PC-3 (cell line): ENCODE data around the gene NCOA1. TPM values are rescaled to one million over a fixed set of nuclear protein-coding genes. Genes with fewer than 3 reads are reported as not detected.
"Not testable (repeated sequence)": the region's sequence is repeated elsewhere in the genome, so short reads cannot be mapped to it uniquely, and the experiment has no call there.

ENCODE experiments used
- ATAC-seq: fragments of 200-7000 bp; cut with Tn5 transposase; 2 replicates; pipeline ENCODE4 v1.9.1; 2020; ENCODE audit warnings: mild to moderate bottlenecking, moderate library complexity
- BruUV-seq: library from RNA; stranded (reverse); fragments of 400-500 nt; replicated peaks from 2 replicates; lab custom pipeline; 2021; lab: Mats Ljungman, UMichigan
- CTCF ChIA-PET: fragments of 300-600 bp; sonication (Branson Sonifier 250); formaldehyde crosslinking; loops from one replicate; lab custom pipeline; 2022; ENCODE audit warnings: antibody characterized with exemption; lab: Charles Lee
- POLR2A ChIA-PET: fragments of 300-600 bp; sonication (Branson Sonifier 250); formaldehyde crosslinking; loops from one replicate; lab custom pipeline; 2022; ENCODE audit warnings: antibody characterized with exemption; ENCODE audit not compliant: unreplicated experiment; lab: Charles Lee
- DNase-seq: peaks from one replicate; pipeline ENCODE4 v3.0.0-alpha.2; 2015
- H2AFZ ChIP-seq: fragments of 300-600 bp; sonication (generic); 2 replicates; pipeline ENCODE4 v1.6.0; 2016; ENCODE audit warnings: antibody characterized with exemption, low read length
- H3F3A ChIP-seq: fragments of 300-600 bp; sonication (generic); one replicate; pipeline ENCODE4 v1.6.0; 2017; ENCODE audit warnings: antibody characterized with exemption, low read length, control low read depth, mild to moderate bottlenecking; ENCODE audit not compliant: unreplicated experiment
- H3K27ac ChIP-seq: fragments of 300-600 bp; sonication (generic); 2 replicates; pipeline ENCODE4 v1.5.1; 2016; ENCODE audit warnings: mild to moderate bottlenecking, low read length
- H3K27me3 ChIP-seq: fragments of 300-600 bp; sonication (generic); 2 replicates; pipeline ENCODE4 v1.6.1; 2016; ENCODE audit warnings: low read length, mixed read lengths
- H3K36me3 ChIP-seq: fragments of 300-600 bp; sonication (generic); 2 replicates; pipeline ENCODE4 v1.6.1; 2016; ENCODE audit warnings: low read depth, mixed run types, low read length, mixed read lengths
- H3K4me1 ChIP-seq: fragments of 300-600 bp; sonication (generic); 2 replicates; pipeline ENCODE4 v1.5.1; 2016; ENCODE audit warnings: low read length; ENCODE audit not compliant: insufficient read depth
- H3K4me2 ChIP-seq: fragments of 300-600 bp; sonication (generic); 2 replicates; pipeline ENCODE4 v1.6.0; 2016; ENCODE audit warnings: low read length
- H3K4me3 ChIP-seq: fragments of 300-600 bp; sonication (generic); 2 replicates; pipeline ENCODE4 v1.5.1; 2016; ENCODE audit warnings: mild to moderate bottlenecking, low read length, mixed read lengths
- H3K79me2 ChIP-seq: fragments of 300-600 bp; sonication (generic); 2 replicates; pipeline ENCODE4 v1.6.1; 2017; ENCODE audit warnings: low read length, mixed read lengths
- H3K9ac ChIP-seq: fragments of 300-600 bp; sonication (generic); 2 replicates; pipeline ENCODE4 v1.6.0; 2016; ENCODE audit warnings: mild to moderate bottlenecking, low read length
- H3K9me2 ChIP-seq: fragments of 300-600 bp; sonication (generic); replicated peaks from 2 replicates; pipeline ENCODE4 v1.6.1; 2016; ENCODE audit warnings: mixed run types, low read length, mixed read lengths
- H3K9me3 ChIP-seq: fragments of 300-600 bp; sonication (generic); 2 replicates; pipeline ENCODE4 v1.6.1; 2016; ENCODE audit warnings: low read length, mixed read lengths
- H4K20me1 ChIP-seq: fragments of 300-600 bp; sonication (generic); 2 replicates; pipeline ENCODE4 v1.6.1; 2016; ENCODE audit warnings: low read length, mixed read lengths
- EZH2 ChIP-seq: fragments of 300-600 bp; sonication (generic); IDR thresholded peaks from one replicate; pipeline ENCODE4 v1.6.1; 2017; ENCODE audit warnings: antibody characterized with exemption, mild to moderate bottlenecking, low read length; ENCODE audit not compliant: unreplicated experiment
- EZH2phosphoT487 ChIP-seq: fragments of 300-600 bp; sonication (generic); IDR thresholded peaks from 2 replicates; pipeline ENCODE4 v1.6.1; 2018; ENCODE audit warnings: mild to moderate bottlenecking, antibody characterized with exemption, low read length, borderline replicate concordance
- intact Hi-C: fragments of 100-400 bp; cut with micrococcal nuclease; formaldehyde crosslinking; loops from 2 replicates; pipeline ENCODE4 v1.9.0; 2023
- total RNA-seq: library from RNA; depleted of rRNA; stranded (reverse); fragments of >200 nt; gene quantifications from 2 replicates; pipeline ENCODE4 v1.2.3, GENCODE V29; 2014
- TF ChIP-seq, protein P1 (sequence below): fragments of 300-600 bp; sonication (generic); conservative IDR thresholded peaks from 2 replicates; pipeline ENCODE4 v1.5.1; 2017; ENCODE audit warnings: antibody characterized with exemption, low read depth, mild to moderate bottlenecking, low read length

Gene NCOA1
- total RNA-seq, 1 experiment from 2014 or later: 7.5 TPM

DNA sequence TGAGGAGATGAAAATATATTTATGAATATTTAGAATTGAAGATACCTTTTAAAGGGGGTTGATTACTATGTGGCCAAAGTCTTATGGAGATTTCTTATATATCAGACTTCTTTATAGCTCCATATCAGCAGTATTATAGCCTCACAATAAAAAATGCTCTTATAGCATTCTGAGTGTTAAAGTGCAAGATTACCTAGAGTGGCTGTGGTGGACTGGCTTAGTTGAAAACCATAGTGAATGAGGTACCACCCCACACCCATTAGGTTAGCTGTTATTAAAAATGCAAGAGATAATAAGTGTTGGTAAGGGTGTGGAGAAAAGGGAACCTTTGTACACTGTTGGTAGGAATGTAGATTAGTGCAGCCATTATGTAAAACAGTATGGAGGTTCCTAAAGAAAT, 39.7 kb downstream of the NCOA1 start:
- intact Hi-C loops: no loop called here
- Histone ChIP-seq H3K79me2 (no peaks in the 10 kb centered on the region), H2AFZ (no peak overlapping the region), H3K9ac (no peak overlapping the region), H4K20me1 (no peaks in the 10 kb centered on the region), H3K36me3 (no peaks in the 10 kb centered on the region), H3K4me2 (no peak overlapping the region), H3K4me1 (no peaks in the 10 kb centered on the region), H3F3A (no peaks in the 10 kb centered on the region), H3K4me3 (no peak overlapping the region), H3K9me3 (no peaks in the 10 kb centered on the region), H3K27me3 (no peaks in the 10 kb centered on the region), H3K9me2 (no peaks in the 10 kb centered on the region), H3K27ac (no peak overlapping the region)
- no TSS peak for BruUV-seq
- no peak for ATAC-seq
- DNase-seq: no peak
- ChIA-PET CTCF (no interaction called here), POLR2A (no interaction called here)
- TF ChIP-seq, protein P1, sequence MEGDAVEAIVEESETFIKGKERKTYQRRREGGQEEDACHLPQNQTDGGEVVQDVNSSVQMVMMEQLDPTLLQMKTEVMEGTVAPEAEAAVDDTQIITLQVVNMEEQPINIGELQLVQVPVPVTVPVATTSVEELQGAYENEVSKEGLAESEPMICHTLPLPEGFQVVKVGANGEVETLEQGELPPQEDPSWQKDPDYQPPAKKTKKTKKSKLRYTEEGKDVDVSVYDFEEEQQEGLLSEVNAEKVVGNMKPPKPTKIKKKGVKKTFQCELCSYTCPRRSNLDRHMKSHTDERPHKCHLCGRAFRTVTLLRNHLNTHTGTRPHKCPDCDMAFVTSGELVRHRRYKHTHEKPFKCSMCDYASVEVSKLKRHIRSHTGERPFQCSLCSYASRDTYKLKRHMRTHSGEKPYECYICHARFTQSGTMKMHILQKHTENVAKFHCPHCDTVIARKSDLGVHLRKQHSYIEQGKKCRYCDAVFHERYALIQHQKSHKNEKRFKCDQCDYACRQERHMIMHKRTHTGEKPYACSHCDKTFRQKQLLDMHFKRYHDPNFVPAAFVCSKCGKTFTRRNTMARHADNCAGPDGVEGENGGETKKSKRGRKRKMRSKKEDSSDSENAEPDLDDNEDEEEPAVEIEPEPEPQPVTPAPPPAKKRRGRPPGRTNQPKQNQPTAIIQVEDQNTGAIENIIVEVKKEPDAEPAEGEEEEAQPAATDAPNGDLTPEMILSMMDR: no peak
- no peak for TF ChIP-seq EZH2phosphoT487
- no peak for TF ChIP-seq EZH2

DNA sequence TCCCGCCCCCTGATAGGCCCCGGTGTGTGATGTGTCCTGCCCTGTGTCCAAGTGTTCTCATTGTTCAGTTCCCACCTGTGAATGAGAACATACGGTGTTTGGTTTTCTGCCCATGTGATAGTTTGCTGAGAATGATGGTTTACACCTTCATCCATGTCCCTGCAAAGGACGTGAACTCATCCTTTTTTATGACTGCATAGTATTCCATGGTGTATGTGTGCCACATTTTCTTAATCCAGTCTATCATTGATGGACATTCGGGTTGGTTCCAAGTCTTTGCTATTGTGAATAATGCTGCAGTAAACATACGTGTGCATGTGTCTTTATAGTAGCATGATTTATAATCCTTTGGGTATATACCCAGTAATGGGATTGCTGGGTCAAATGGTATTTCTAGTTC, 40.6 kb downstream of the NCOA1 start:
- H3K4me3 ChIP-seq, H3K27ac ChIP-seq, H3K9me2 ChIP-seq, BruUV-seq, H3K79me2 ChIP-seq, ATAC-seq, H3K36me3 ChIP-seq, DNase-seq, H4K20me1 ChIP-seq, H3F3A ChIP-seq, H3K9me3 ChIP-seq, H3K4me2 ChIP-seq, H3K4me1 ChIP-seq, H3K9ac ChIP-seq, H2AFZ ChIP-seq, CTCF ChIA-PET, POLR2A ChIA-PET, intact Hi-C loops, H3K27me3 ChIP-seq: not testable (repeated sequence)

DNA sequence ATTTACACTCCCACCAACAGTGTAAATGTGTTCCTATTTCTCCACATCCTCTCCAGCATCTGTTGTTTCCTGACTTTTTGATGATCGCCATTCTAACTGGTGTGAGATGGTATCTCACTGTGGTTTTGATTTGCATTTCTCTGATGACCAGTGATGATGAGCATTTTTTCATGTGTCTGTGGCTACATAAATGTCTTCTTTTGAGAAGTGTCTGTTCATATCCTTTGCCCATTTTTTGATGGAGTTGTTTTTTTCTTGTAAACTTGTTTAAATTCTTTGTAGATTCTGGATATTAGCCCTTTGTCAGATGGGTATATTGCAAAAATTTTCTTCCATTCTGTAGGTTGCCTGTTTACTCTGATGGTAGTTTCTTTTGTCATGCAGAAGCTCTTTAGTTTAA, 41.0 kb downstream of the NCOA1 start:
- BruUV-seq, H3K4me1 ChIP-seq, H3K36me3 ChIP-seq, H3K79me2 ChIP-seq, CTCF ChIA-PET, H3K9me2 ChIP-seq, DNase-seq, POLR2A ChIA-PET, H3K27ac ChIP-seq, H3K4me3 ChIP-seq, H4K20me1 ChIP-seq, intact Hi-C loops, H3K4me2 ChIP-seq, H3K9me3 ChIP-seq, H3K9ac ChIP-seq, H2AFZ ChIP-seq, ATAC-seq, H3F3A ChIP-seq, H3K27me3 ChIP-seq: not testable (repeated sequence)

DNA sequence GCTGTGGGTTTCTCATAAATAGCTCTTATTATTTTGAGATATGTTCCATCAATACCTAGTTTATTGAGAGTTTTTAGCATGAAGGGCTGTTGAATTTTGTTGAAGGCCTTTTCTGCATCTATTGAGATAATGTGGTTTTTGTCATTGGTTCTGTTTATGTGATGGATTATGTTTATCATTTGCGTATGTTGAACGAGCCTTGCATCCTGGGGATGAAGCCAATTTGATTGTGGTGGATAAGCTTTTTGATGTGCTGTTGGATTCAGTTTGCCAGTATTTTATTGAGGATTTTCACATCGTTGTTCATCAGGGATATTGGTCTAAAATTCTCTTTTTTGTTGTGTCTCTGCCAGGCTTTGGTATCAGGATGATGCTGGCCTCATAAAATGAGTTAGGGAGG, 42.5 kb downstream of the NCOA1 start:
- ATAC-seq, H3K27me3 ChIP-seq, H3K4me1 ChIP-seq, H3K9me2 ChIP-seq, DNase-seq, H3K9ac ChIP-seq, H2AFZ ChIP-seq, H3F3A ChIP-seq, intact Hi-C loops, H3K79me2 ChIP-seq, H3K4me3 ChIP-seq, H3K4me2 ChIP-seq, H3K27ac ChIP-seq, H4K20me1 ChIP-seq, H3K9me3 ChIP-seq, BruUV-seq, H3K36me3 ChIP-seq, CTCF ChIA-PET: not testable (repeated sequence)
- POLR2A ChIA-PET: interaction anchor here (0.6 kb wide), 1 partner anchor 417 kb away, joined by 3 read pairs; no protein-coding TSS in a partner anchor
